MM.1S (cell line): ENCODE results near the gene KRT12.
"Not testable (repeated sequence)": the region's sequence is repeated elsewhere in the genome, so short reads cannot be mapped to it uniquely, and the experiment has no call there.

Source experiments
- DNase-seq: peaks from one replicate; pipeline ENCODE4 v3.0.0-alpha.2; 2015
- H2AFZ ChIP-seq: fragments of 300-600 bp; sonication (generic); 2 replicates; pipeline ENCODE4 v1.6.0; 2016; ENCODE audit warnings: antibody characterized with exemption, low read length
- H3F3A ChIP-seq: fragments of 300-600 bp; sonication (generic); 2 replicates; pipeline ENCODE4 v1.6.1; 2016; ENCODE audit warnings: mild to moderate bottlenecking, antibody characterized with exemption, low read length, moderate library complexity, mixed read lengths; ENCODE audit not compliant: insufficient read depth
- H3K27ac ChIP-seq: fragments of 300-600 bp; sonication (generic); 2 replicates; pipeline ENCODE4 v1.5.1; 2016; ENCODE audit warnings: mild to moderate bottlenecking, low read length
- H3K27me3 ChIP-seq: fragments of 300-600 bp; sonication (generic); replicated peaks from 2 replicates; pipeline ENCODE4 v1.6.0; 2016; ENCODE audit warnings: low read length; ENCODE audit not compliant: insufficient read depth
- H3K36me3 ChIP-seq: fragments of 300-600 bp; sonication (generic); replicated peaks from 2 replicates; pipeline ENCODE4 v1.6.1; 2016; ENCODE audit warnings: mild to moderate bottlenecking, low read length, mixed read lengths; ENCODE audit not compliant: insufficient read depth
- H3K4me1 ChIP-seq: fragments of 300-600 bp; sonication (generic); 2 replicates; pipeline ENCODE4 v1.6.1; 2016; ENCODE audit warnings: low read length, mixed read lengths
- H3K4me2 ChIP-seq: fragments of 300-600 bp; sonication (generic); 2 replicates; pipeline ENCODE4 v1.6.0; 2016; ENCODE audit warnings: low read depth, low read length
- H3K4me3 ChIP-seq: fragments of 300-600 bp; sonication (generic); 2 replicates; pipeline ENCODE4 v1.5.1; 2016; ENCODE audit warnings: low read length, mixed read lengths
- H3K79me2 ChIP-seq: fragments of 300-600 bp; sonication (generic); 2 replicates; pipeline ENCODE4 v1.6.1; 2016; ENCODE audit warnings: mixed run types, low read length, mixed read lengths
- H3K9ac ChIP-seq: fragments of 300-600 bp; sonication (generic); 2 replicates; pipeline ENCODE4 v1.6.1; 2016; ENCODE audit warnings: low read length, mixed read lengths
- H3K9me2 ChIP-seq: fragments of 300-600 bp; sonication (generic); replicated peaks from 2 replicates; pipeline ENCODE4 v1.6.1; 2016; ENCODE audit warnings: mild to moderate bottlenecking, low read length, mixed read lengths; ENCODE audit not compliant: insufficient read depth
- H3K9me3 ChIP-seq: fragments of 300-600 bp; sonication (generic); replicated peaks from 2 replicates; pipeline ENCODE4 v1.6.1; 2016; ENCODE audit warnings: mild to moderate bottlenecking, low read length, mixed read lengths; ENCODE audit not compliant: insufficient read depth
- H4K20me1 ChIP-seq: fragments of 300-600 bp; sonication (generic); 2 replicates; pipeline ENCODE4 v1.6.1; 2016; ENCODE audit warnings: mild to moderate bottlenecking, low read length, moderate library complexity, mixed read lengths; ENCODE audit not compliant: insufficient read depth
- EZH2 ChIP-seq: fragments of 300-600 bp; sonication (generic); optimal IDR thresholded peaks from 2 replicates; pipeline ENCODE3; 2017; ENCODE audit warnings: low read depth, mild to moderate bottlenecking, antibody characterized with exemption, low read length, mixed read lengths
- EZH2phosphoT487 ChIP-seq: fragments of 300-600 bp; sonication (generic); IDR thresholded peaks from 2 replicates; pipeline ENCODE4 v1.6.1; 2018; ENCODE audit warnings: antibody characterized with exemption, low read length
- TF ChIP-seq, protein P1 (sequence below): fragments of 300-600 bp; sonication (generic); IDR thresholded peaks from 2 replicates; pipeline ENCODE4 v1.5.1; 2016; ENCODE audit warnings: antibody characterized with exemption, low read length, mixed read lengths

The KRT12 gene

DNA sequence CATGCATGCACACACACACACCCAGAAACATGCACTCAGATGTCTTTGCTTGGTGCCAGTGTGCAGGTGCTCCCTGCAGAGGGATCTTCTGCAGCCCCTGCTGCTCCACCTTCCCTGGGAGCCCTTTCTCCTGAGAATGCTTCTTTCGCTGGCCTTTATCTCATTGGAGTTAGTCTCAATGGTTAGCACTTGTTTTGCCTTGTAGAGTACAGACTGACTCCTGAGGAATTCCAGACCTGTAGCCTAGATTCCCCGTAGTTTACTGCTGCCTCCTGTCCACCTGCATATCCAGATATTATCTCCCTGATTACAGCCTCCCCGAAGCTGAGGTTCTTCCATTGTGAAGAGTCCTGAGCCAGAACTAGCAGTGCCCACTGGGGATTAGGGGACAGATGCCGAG lies 3.1 kb upstream of the KRT12 start:
- Histone ChIP-seq H3K9me2 (no peaks in the 10 kb centered on the region), H3K4me1 (no peaks in the 10 kb centered on the region), H3K79me2 (no peaks in the 10 kb centered on the region), H3K4me3 (no peak overlapping the region), H2AFZ (no peak overlapping the region), H4K20me1 (no peaks in the 10 kb centered on the region), H3K9me3 (no peaks in the 10 kb centered on the region), H3K36me3 (no peaks in the 10 kb centered on the region), H3K27ac (no peak overlapping the region), H3F3A (no peaks in the 10 kb centered on the region), H3K9ac (no peak overlapping the region), H3K27me3 (no peaks in the 10 kb centered on the region), H3K4me2 (no peak overlapping the region)
- no peak for DNase-seq
- no peak for TF ChIP-seq EZH2phosphoT487

- Histone ChIP-seq H2AFZ (no peak overlapping the region), H4K20me1 (no peaks in the 10 kb centered on the region), H3K27ac (no peak overlapping the region), H3K36me3 (no peaks in the 10 kb centered on the region), H3K79me2 (no peaks in the 10 kb centered on the region), H3K4me3 (no peak overlapping the region), H3F3A (no peaks in the 10 kb centered on the region), H3K9me2 (no peaks in the 10 kb centered on the region), H3K27me3 (no peaks in the 10 kb centered on the region), H3K4me1 (no peaks in the 10 kb centered on the region), H3K9me3 (no peaks in the 10 kb centered on the region), H3K4me2 (no peak overlapping the region), H3K9ac (no peak overlapping the region)
- no peak for DNase-seq
- TF ChIP-seq EZH2phosphoT487 = no peak
These were observed 2.2 kb downstream of the KRT12 start for GRCh38 chr17:40864661-40865390.

- H3K36me3 ChIP-seq = no peaks in the 10 kb centered on the region
- H3K27me3 ChIP-seq = no peaks in the 10 kb centered on the region
- no peaks in the 10 kb centered on the region for H3K9me2 ChIP-seq
- TF ChIP-seq, protein P1, sequence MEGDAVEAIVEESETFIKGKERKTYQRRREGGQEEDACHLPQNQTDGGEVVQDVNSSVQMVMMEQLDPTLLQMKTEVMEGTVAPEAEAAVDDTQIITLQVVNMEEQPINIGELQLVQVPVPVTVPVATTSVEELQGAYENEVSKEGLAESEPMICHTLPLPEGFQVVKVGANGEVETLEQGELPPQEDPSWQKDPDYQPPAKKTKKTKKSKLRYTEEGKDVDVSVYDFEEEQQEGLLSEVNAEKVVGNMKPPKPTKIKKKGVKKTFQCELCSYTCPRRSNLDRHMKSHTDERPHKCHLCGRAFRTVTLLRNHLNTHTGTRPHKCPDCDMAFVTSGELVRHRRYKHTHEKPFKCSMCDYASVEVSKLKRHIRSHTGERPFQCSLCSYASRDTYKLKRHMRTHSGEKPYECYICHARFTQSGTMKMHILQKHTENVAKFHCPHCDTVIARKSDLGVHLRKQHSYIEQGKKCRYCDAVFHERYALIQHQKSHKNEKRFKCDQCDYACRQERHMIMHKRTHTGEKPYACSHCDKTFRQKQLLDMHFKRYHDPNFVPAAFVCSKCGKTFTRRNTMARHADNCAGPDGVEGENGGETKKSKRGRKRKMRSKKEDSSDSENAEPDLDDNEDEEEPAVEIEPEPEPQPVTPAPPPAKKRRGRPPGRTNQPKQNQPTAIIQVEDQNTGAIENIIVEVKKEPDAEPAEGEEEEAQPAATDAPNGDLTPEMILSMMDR = peak; percentile 12; the same call in 1 of the 2 replicates
- TF ChIP-seq EZH2phosphoT487 = no peak
- no peaks in the 10 kb centered on the region for H3K4me1 ChIP-seq
- no peak for DNase-seq
- no peak overlapping the region for H3K27ac ChIP-seq
- H3F3A ChIP-seq = no peaks in the 10 kb centered on the region
- no peaks in the 10 kb centered on the region for H3K79me2 ChIP-seq
- no peaks in the 10 kb centered on the region for H4K20me1 ChIP-seq
- no peak overlapping the region for H3K4me3 ChIP-seq
- no peak overlapping the region for H3K9ac ChIP-seq
- H3K9me3 ChIP-seq = no peaks in the 10 kb centered on the region
- no peak overlapping the region for H2AFZ ChIP-seq
- H3K4me2 ChIP-seq = no peak overlapping the region
These were observed 3.9 kb downstream of the KRT12 start for GRCh38 chr17:40862985-40863733.

- Histone ChIP-seq H3K9ac (no peak overlapping the region), H3K36me3 (no peaks in the 10 kb centered on the region), H3K9me3 (no peaks in the 10 kb centered on the region), H3K9me2 (no peaks in the 10 kb centered on the region), H3K4me3 (no peak overlapping the region), H3K27me3 (no peaks in the 10 kb centered on the region), H3K4me2 (no peak overlapping the region), H3K79me2 (no peaks in the 10 kb centered on the region), H3K27ac (no peak overlapping the region), H4K20me1 (no peaks in the 10 kb centered on the region), H3F3A (no peaks in the 10 kb centered on the region), H2AFZ (no peak overlapping the region), H3K4me1 (no peaks in the 10 kb centered on the region)
- TF ChIP-seq EZH2phosphoT487 (no peak), EZH2 (no peak)
- TF ChIP-seq, protein P1 = no peak
- DNase-seq = no peak
These were observed 7.5 kb downstream of the KRT12 start for GRCh38 chr17:40859536-40859935.

- not testable (repeated sequence) for H3K9ac ChIP-seq, H3K36me3 ChIP-seq, H3K9me2 ChIP-seq, H4K20me1 ChIP-seq, H3K79me2 ChIP-seq, H3K4me3 ChIP-seq, H3K27ac ChIP-seq, H2AFZ ChIP-seq, H3F3A ChIP-seq, H3K27me3 ChIP-seq, H3K4me2 ChIP-seq, DNase-seq, H3K9me3 ChIP-seq, H3K4me1 ChIP-seq
These were observed 8.4 kb downstream of the KRT12 start for GRCh38 chr17:40858667-40859066.
